Measurements from ENCODE around the gene HK2. TPM values are rescaled to one million over a fixed set of nuclear protein-coding genes. Genes with fewer than 3 reads are reported as not detected.
"Not testable (repeated sequence)": the region's sequence is repeated elsewhere in the genome, so short reads cannot be mapped to it uniquely, and the experiment has no call there.

The HK2 gene
- total RNA-seq, 1 experiment from 2014 or later, result 43.8 TPM

DNA sequence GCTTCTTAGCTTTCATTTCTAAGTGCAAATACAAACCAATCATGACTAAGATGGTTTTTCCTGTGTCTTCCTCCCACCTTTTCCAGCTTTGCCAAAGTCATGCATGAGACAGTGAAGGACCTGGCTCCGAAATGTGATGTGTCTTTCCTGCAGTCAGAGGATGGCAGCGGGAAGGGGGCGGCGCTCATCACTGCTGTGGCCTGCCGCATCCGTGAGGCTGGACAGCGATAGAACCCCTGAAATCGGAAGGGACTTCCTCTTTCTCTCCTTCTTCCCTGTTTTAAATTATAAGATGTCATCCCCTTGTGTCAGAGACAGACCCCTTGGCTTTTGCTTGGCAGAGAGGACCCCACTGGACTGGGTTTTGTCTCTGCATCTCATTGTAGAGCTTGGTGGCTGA is 56.8 kb downstream of the HK2 start:
- TF ChIP-seq EZH2phosphoT487 (IDR thresholded peaks at IDR 0.05; ENCODE audit: borderline replicate concordance, low read length), result no peak
- TF ChIP-seq EZH2 (IDR thresholded peaks at IDR 0.05; ENCODE audit: low read length, unreplicated experiment), result no peak
- TF ChIP-seq, protein P1, sequence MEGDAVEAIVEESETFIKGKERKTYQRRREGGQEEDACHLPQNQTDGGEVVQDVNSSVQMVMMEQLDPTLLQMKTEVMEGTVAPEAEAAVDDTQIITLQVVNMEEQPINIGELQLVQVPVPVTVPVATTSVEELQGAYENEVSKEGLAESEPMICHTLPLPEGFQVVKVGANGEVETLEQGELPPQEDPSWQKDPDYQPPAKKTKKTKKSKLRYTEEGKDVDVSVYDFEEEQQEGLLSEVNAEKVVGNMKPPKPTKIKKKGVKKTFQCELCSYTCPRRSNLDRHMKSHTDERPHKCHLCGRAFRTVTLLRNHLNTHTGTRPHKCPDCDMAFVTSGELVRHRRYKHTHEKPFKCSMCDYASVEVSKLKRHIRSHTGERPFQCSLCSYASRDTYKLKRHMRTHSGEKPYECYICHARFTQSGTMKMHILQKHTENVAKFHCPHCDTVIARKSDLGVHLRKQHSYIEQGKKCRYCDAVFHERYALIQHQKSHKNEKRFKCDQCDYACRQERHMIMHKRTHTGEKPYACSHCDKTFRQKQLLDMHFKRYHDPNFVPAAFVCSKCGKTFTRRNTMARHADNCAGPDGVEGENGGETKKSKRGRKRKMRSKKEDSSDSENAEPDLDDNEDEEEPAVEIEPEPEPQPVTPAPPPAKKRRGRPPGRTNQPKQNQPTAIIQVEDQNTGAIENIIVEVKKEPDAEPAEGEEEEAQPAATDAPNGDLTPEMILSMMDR (conservative IDR thresholded peaks at IDR 0.05; ENCODE audit: low read depth, low read length), result no peak
- peaks cover 20% of the 10 kb centered on the region for H3F3A ChIP-seq (ENCODE audit: low read length, unreplicated experiment)
- H2AFZ ChIP-seq (ENCODE audit: low read length), result no peak overlapping the region
- H3K27me3 ChIP-seq (ENCODE audit: low read length), result no peaks in the 10 kb centered on the region
- BruUV-seq (replicated peaks), result no TSS peak
- ChIA-PET CTCF (no interaction called here), POLR2A (ENCODE audit: unreplicated experiment) (no interaction called here)
- H3K9me2 ChIP-seq (replicated peaks; ENCODE audit: low read length), result no peaks in the 10 kb centered on the region
- H3K27ac ChIP-seq (ENCODE audit: low read length), result no peak overlapping the region
- H3K36me3 ChIP-seq (ENCODE audit: low read depth, low read length), result peaks cover 47% of the 10 kb centered on the region
- ATAC-seq (no peak), DNase-seq (no peak)
- peaks cover 7% of the 10 kb centered on the region; the same call in 1 of the 2 replicates for H3K79me2 ChIP-seq (ENCODE audit: low read length)
- intact Hi-C loops (cut with micrococcal nuclease), result no loop called here
- H3K4me1 ChIP-seq (ENCODE audit: insufficient read depth, low read length), result peaks cover 73% of the 10 kb centered on the region
- H3K9ac ChIP-seq (ENCODE audit: low read length), result no peak overlapping the region
- H3K9me3 ChIP-seq (ENCODE audit: low read length), result no peaks in the 10 kb centered on the region
- no peak overlapping the region for H3K4me3 ChIP-seq (ENCODE audit: low read length)
- H4K20me1 ChIP-seq (ENCODE audit: low read length), result no peaks in the 10 kb centered on the region
- no peak overlapping the region for H3K4me2 ChIP-seq (ENCODE audit: low read length)

DNA sequence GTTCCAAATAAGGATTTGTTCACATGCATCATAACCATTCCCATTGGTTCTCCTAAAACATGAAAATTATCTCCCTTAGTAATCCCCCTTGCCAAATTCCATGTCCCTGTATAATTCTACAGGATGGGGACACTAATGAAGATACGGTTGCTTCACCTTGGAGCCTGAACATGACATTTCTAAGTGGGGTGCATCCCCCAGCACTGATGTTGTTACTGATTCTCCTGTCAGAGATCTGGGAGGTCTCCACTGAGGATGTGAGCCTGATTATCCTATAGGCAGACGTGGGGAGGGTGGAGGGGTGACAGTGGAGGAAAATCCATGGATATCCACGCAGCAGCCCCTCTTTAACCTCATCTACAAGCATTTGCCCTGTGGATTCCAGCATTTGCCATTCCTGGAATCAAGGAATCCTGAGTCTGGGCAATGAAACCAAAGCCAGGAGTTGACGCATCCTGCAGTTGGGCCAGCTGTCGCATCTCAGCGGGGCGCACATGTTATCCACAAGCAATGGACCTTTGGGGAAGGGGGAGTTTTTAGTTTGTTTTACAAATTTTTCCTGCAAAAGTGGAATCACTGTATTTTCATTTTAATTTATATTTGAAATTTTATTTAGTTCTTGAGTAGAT is 57.3 kb downstream of the HK2 start:
- DNase-seq (no peak), ATAC-seq (no peak)
- Histone ChIP-seq H3F3A (ENCODE audit: low read length, unreplicated experiment) (peaks cover 20% of the 10 kb centered on the region), H3K27me3 (ENCODE audit: low read length) (no peaks in the 10 kb centered on the region), H3K79me2 (ENCODE audit: low read length) (peaks cover 7% of the 10 kb centered on the region; the same call in 1 of the 2 replicates), H3K27ac (ENCODE audit: low read length) (0 out of 2 replicates have a peak overlapping the region, but pooled peaks have one; percentile 99), H3K9ac (ENCODE audit: low read length) (no peak overlapping the region), H3K9me3 (ENCODE audit: low read length) (no peaks in the 10 kb centered on the region), H3K36me3 (ENCODE audit: low read depth, low read length) (peaks cover 51% of the 10 kb centered on the region), H3K9me2 (replicated peaks; ENCODE audit: low read length) (no peaks in the 10 kb centered on the region), H3K4me3 (ENCODE audit: low read length) (no peak overlapping the region), H2AFZ (ENCODE audit: low read length) (no peak overlapping the region), H4K20me1 (ENCODE audit: low read length) (no peaks in the 10 kb centered on the region), H3K4me2 (ENCODE audit: low read length) (no peak overlapping the region), H3K4me1 (ENCODE audit: insufficient read depth, low read length) (peaks cover 68% of the 10 kb centered on the region)
- ChIA-PET CTCF (no interaction called here), POLR2A (ENCODE audit: unreplicated experiment) (no interaction called here)
- no TSS peak for BruUV-seq (replicated peaks)
- intact Hi-C loops (cut with micrococcal nuclease), result no loop called here
- no peak for TF ChIP-seq EZH2 (IDR thresholded peaks at IDR 0.05; ENCODE audit: low read length, unreplicated experiment)
- no peak for TF ChIP-seq EZH2phosphoT487 (IDR thresholded peaks at IDR 0.05; ENCODE audit: borderline replicate concordance, low read length)
- TF ChIP-seq, protein P1 (conservative IDR thresholded peaks at IDR 0.05; ENCODE audit: low read depth, low read length), result no peak

DNA sequence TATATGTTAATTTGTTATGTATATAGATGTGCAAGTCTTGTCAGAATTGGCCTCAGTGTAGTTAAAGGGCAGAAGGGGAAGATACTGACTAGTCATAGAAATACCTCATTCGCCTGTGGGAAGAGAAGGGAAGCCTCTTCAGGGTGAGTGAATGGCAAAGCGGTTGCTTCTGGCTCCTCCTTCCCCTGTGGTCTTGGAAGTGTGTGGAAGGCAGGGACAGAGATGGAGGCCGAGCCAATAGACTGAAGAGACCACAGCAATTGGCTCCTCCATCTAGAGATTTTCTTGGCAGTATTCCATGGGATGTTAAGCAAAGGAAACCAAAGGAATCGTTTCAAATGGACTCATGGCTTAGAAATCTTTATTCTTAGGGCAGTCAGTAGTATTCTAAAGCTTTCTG is 57.9 kb downstream of the HK2 start:
- intact Hi-C loops (cut with micrococcal nuclease); POLR2A ChIA-PET (ENCODE audit: unreplicated experiment); CTCF ChIA-PET; H2AFZ ChIP-seq (ENCODE audit: low read length); H3K4me2 ChIP-seq (ENCODE audit: low read length); H3K9me2 ChIP-seq (replicated peaks; ENCODE audit: low read length); H3K27me3 ChIP-seq (ENCODE audit: low read length); H3K4me3 ChIP-seq (ENCODE audit: low read length); ATAC-seq; H3K79me2 ChIP-seq (ENCODE audit: low read length); H4K20me1 ChIP-seq (ENCODE audit: low read length); H3K9me3 ChIP-seq (ENCODE audit: low read length): not testable (repeated sequence)
- Histone ChIP-seq H3K27ac (ENCODE audit: low read length) (peak overlapping the region; percentile 99), H3K4me1 (ENCODE audit: insufficient read depth, low read length) (peaks cover 62% of the 10 kb centered on the region), H3F3A (ENCODE audit: low read length, unreplicated experiment) (peaks cover 18% of the 10 kb centered on the region), H3K9ac (ENCODE audit: low read length) (peak overlapping the region; percentile 65; the same call in 1 of the 2 replicates), H3K36me3 (ENCODE audit: low read depth, low read length) (peaks cover 47% of the 10 kb centered on the region)
- TSS peak; percentile 4 for BruUV-seq (replicated peaks)
- DNase-seq, result peak; percentile 18
